HG02973 (cell line): Measurements from ENCODE around the gene CDC42BPA.

Experiments used
- ATAC-seq: cut with Tn5 transposase; IDR thresholded peaks from one replicate; pipeline ENCODE4 v1.9.1; 2021; ENCODE audit warnings: moderate library complexity; ENCODE audit not compliant: unreplicated experiment

The CDC42BPA gene

DNA sequence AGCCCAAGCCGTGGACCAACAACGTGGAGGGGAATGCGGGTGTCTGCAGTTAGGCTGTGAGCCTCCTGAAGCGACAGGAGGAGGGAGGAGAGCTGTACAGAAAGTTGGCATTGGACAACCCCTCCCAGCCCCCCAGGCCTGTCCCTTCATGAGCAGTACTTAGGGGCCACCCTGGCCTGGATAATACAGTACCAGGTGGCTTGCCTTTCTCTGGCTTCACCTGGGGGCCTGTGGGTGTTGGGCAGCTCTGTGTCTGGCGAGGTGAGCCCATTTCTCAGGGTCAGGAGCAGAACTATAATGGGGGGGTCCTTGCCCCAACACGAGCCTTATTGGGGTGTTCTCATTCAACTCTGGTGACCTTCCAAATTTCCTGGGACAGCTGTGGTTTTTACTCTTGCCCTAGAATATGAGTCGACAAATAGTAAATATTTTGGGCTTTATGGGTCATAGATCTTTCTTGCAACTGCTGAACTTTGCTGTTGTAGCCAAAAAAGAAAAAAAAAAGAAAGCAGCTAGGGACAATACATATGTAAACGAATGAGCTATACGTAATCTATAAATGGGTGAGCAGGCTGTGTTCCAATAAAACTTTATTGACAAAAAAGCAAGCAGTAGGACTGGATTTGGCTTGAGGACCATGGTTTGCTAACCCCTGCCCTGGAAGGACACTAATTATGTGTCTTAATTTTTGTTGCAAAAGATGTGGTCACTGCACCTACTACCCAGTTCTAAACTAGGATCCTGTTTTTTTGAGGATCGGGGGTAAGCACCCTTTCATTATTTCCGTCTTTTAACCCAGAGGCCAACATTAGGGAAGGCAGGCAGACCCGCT is 366.8 kb downstream of the CDC42BPA start:
- ATAC-seq, result no peak

DNA sequence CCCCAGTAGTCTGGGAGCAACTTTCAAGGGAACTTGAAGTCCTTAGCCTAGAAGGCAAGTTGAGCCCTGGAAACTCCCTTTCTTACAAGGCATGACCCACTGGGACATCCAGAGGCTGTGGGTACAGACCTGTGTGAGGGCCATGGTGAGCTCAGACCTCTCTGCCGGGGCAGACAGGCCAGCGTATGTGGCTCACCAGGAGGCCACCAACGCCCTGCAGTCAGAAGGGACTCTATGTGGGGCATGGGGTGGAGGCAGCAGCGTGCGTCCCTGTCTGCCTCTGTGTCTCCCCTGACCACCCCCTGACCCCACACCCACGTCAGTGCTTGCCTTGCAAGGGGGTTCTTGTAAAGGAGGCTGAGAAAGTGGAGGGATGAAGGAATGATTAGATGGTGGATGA is 367.4 kb downstream of the CDC42BPA start:
- no peak for ATAC-seq

DNA sequence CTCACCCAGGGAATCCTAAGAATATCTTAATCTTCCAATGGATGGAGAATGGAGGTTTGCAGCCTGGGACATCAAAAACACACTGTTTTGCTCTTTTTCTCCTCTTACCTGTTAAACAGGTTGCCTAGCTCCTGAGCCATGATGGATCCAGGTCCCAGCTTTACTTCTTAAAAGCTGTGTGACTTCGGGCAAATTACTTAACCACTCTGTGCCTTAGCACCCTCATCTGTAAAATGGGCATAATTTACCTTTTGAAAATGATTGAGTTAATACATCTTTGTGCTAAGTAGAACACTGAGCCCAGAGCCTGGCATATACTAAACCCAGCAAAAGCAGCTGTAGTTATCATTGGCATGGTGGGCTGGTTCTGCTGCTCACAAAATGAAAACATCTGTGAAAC is 368.0 kb downstream of the CDC42BPA start:
- ATAC-seq, result no peak

DNA sequence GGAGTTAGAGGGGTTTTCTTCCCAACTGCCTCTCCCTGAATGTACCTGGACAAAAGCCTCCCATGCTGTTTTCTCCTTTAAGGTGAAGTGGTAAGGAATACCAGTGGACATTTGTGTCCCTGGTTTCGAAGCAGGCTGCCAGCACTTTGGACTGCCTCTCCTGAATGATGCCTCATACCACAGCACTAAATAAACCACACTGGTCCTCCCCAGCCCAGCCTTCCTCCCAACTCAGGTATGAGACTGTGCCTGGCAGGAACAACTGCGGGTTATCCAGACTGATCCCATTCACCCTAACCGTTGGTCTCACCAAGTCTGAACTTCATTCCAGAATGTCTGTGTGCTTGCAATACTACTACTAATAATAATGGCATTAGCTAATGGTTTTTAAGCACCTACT is 368.9 kb downstream of the CDC42BPA start:
- no peak for ATAC-seq

DNA sequence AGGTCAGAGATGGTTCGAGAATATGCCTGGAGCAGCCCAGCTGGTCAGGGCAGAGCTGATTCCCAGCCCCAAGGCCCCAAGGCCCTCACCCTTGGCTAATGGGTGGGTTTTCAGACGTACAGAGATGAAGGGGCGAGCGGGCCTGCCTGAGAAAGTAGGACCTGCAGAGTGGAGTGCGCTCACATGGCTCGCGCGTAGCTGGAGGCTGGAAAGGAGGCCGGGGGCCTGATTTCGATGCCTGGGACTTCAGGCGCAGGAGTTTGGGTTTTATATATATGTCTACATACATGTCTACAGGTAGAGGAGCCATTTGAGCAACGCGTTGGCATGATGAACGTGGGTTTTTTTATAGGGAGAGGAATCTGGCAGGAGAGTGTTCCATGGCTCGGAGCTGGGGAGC is 369.3 kb downstream of the CDC42BPA start:
- no peak for ATAC-seq

DNA sequence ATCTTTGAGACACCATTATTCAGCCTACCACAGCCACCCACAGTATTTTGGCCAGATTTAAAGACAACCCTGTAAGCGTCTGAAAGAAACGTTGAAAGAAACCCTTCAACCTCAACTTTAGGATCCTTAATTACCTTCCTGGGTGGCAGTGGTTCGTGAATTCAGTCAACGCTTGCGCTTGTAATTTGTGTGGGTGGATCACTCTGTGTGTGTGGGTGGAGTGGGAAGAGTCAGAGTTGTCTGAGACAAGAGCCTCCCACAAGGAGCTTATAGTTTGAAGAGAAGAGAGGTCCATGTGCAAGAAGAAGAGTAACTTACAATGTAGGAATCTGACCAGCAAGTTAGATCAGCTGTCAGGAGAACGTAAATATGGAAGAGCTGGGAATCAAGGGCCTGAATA is 369.8 kb downstream of the CDC42BPA start:
- no peak for ATAC-seq

GRCh38 chr1:226948051-226948450 is 370.2 kb downstream of the CDC42BPA start:
- no peak for ATAC-seq

DNA sequence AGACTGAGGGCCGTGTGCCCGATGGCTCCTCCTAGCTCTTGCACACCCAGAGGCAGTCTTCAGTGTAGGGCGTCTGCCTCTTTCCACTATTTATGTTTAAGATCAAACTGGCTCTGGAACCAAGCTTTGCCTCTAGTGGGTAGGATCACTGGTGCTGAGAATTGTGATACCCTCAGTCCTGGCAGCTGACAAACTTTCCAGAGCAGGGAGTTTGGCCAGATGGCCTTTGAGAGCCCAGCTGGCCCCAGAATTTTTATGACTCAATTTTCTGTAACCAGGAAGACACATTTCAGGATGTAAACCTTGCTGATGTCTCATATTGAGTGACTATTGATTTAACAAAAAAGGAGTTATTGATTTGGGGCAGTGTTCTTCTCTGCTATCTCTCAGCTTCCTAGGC is 371.5 kb downstream of the CDC42BPA start:
- ATAC-seq, result no peak

- ATAC-seq, result no peak
Observed at GRCh38 chr1:226946285-226946684, 372.0 kb downstream of the CDC42BPA start.

- ATAC-seq, result no peak
Observed at GRCh38 chr1:226945858-226946245, 372.4 kb downstream of the CDC42BPA start.

GRCh38 chr1:226945106-226945857 is 373.0 kb downstream of the CDC42BPA start:
- no peak for ATAC-seq

DNA sequence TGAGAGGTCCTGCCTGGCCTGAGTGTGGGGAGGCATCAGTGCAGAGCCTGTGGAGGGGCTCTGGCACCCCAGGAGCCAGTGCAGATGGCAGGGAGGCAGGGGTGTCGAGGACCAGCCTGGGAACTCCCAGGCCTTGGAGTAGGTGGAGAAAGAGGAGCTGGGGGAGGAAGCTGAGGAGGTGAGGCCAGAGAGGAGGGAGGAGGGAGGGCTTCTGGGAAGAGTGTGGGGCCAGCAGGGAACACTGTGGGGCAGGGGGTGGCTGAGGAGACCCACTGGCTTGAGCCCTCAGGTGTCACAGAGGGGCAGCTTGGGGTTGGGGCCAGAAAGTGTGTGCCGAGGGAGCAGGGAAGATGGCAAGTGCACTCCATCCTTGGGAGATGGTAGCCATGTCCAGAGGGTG is 374.4 kb downstream of the CDC42BPA start:
- no peak for ATAC-seq

GRCh38 chr1:226943156-226943555 is 375.1 kb downstream of the CDC42BPA start:
- no peak for ATAC-seq

DNA sequence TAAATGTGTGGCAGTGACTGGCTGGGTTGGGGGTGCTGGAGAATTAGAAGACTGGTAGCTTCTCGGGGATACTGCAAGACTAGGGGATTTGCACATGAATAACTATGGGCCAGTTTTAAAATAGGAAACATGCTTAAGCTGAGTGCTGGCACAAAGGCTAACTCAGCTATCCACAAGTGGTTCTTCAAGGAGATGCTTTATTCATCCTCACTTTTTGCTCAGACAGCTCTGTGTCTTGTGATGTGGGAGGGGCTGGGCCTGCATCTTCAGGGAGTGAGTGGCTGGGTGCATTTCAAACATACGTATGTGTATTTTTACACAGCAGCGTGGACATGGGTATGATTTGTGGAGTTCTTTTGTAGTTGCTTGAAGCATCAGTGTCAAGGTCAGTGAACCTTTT is 375.9 kb downstream of the CDC42BPA start:
- no peak for ATAC-seq

GRCh38 chr1:226940806-226941067 is 377.6 kb downstream of the CDC42BPA start:
- no peak for ATAC-seq

DNA sequence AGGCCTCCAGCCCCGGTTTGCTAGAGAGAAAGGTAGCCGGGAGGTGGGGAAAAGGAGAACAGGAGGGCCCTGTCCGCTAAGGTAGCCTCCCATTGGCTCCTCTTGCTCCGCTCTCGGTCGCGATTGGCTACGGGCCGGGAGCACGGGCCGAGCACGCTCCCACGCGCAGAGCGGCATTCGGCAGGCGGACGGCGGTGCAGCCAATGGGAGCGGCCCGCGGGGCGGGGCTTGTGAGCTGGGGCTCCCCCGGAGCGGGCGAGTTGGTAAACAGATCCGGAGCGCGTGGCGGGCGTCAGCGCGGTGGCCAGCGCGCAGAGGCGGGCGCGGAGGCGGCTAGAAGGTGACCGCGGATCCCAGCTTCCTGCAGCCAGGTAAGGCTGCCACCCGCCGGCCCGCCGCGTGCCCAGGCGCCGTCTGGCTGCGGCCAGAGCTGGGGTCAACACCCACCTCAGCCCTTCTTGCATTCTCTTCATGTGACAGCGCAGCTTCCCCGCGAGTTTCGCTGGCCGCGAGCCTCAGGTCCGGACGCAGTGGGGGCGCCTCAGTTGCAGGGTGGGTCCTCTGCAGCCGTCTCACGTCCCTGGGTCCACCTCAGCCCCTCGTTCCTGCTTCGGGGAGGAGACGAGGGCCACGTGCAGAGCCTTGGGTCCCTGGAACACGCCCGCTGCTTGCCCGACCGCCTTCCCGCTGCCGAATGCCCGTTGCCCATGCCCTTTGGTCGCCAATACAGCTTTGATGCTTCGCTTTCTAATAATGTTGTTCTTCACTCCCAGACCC is 378.1 kb downstream of the CDC42BPA start, which contains the start of gene COQ8A:
TSS of gene COQ8A (plus strand) at position 266 of the 777 bp plus-strand sequence. CDS start 21,092 bp downstream, outside the sequence.
- ATAC-seq, result peak; percentile 94
